Testis (tissue), 3 donors: ENCODE data around the gene GFPT2. TPM values are rescaled to one million over a fixed set of nuclear protein-coding genes. Genes with fewer than 3 reads are reported as not detected.

Experiments
- DNase-seq: peaks from one replicate; pipeline ENCODE4 v3.0.0-alpha.2; 2019
- H3K27ac ChIP-seq, 2 donors: fragments of 200-600 bp; sonication (generic); one replicate each; pipeline ENCODE4 v1.5.1; 2019
- H3K27me3 ChIP-seq: fragments of 200-600 bp; sonication (generic); one replicate; pipeline ENCODE4 v1.5.1; 2019
- H3K36me3 ChIP-seq: fragments of 200-600 bp; sonication (generic); one replicate; pipeline ENCODE4 v1.5.1; 2017; ENCODE audit warnings: low read depth; ENCODE audit errors: missing control alignments
- H3K4me1 ChIP-seq: fragments of 200-600 bp; sonication (generic); one replicate; pipeline ENCODE4 v1.5.1; 2019
- H3K4me3 ChIP-seq, 2 donors: fragments of 200-600 bp; sonication (generic); one replicate each; pipeline ENCODE4 v1.5.1; 2017 to 2019
- H3K9me3 ChIP-seq: fragments of 200-600 bp; sonication (generic); one replicate; pipeline ENCODE4 v1.5.1; 2017
- POLR2A ChIP-seq: fragments of 450-650 bp; IDR thresholded peaks from one replicate; pipeline ENCODE4 v1.6.1; 2017; ENCODE audit warnings: antibody characterized with exemption, mild to moderate bottlenecking, moderate library complexity
- WGBS, 2 donors: methylation state at CpG; one replicate each; pipeline ENCODE4 v1.1.5; 2018; 5-methylcytosine and 5-hydroxymethylcytosine counted together
- intact Hi-C: fragments of 100-400 bp; cut with DNase I; formaldehyde crosslinking; loops from one replicate; pipeline ENCODE4 v1.15.1; 2023; ENCODE audit warnings: low total_unique reads
- polyA plus RNA-seq: library from polyadenylated mRNA; stranded (reverse); fragments of 350-450 nt; fragmentation: Illumina TruSeq; extraction: RNeasy Lipid Tissue Mini Kit (QIAGEN cat#74804); gene quantifications from one replicate; pipeline ENCODE4 v1.2.3, GENCODE V29; 2014; ENCODE audit warnings: low read depth, low replicate concordance; ENCODE audit not compliant: insufficient read depth
- total RNA-seq, 2 donors: library from RNA; depleted of rRNA; stranded (reverse); fragments of >200 nt; gene quantifications; one replicate each; pipeline ENCODE4 v1.2.3, GENCODE V29; 2016
- TF ChIP-seq, protein P1 (sequence below), 3 experiments: fragments of 450-650 bp in 2 of 3; fragments of 200-600 bp in 1 of 3; sonication (generic) in 1 of 3; IDR thresholded peaks; one replicate each; pipeline ENCODE4 v1.5.1; 2016 to 2019; ENCODE audit warnings: antibody characterized with exemption in 3 of 3, mild to moderate bottlenecking in 2 of 3, moderate library complexity in 1 of 3

Gene GFPT2
- total and polyA plus RNA-seq, 3 donors from 2014 or later, result 17.6 to 21.7 (median 17.9) TPM

DNA sequence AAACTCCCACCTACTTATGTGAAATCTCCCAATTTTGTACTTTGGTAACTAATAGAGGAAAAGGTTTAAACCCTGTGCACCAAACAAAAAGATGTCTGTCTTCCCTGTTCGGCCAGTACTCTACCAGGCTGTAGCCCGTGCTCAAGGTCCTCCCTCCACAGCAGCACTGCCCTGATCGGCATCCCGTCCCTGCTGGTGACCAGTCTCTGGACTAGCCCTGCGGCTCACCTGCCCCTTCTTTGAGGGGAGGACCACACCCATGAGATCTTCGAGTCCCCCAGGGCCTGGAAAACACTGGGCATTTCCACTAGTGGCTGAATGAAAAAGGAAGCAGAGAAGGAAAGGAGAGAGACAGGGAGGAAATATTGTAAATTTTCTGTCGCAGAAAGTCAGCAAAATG is 2.8 kb downstream of the GFPT2 start:
- intact Hi-C loops, result no loop called here
- no peak for DNase-seq

DNA sequence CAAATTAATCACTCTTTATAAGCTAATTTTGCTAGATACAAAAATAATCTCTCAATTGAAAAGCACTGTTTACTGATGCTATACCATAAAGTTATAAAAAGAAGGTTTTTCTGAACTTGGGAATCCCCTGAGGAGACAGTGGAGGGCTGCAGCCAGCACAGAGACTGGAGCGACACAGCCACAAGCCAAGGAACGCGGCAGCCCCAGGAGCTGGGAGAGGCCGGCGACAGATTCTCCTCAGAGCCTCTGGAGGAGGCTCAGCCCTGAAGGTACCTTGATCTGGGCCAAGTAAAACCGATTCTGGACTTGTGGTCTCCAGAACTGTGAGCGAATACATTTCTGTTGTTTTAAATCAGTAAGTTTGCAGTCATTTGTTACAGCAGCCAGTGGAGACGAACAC is 3.7 kb downstream of the GFPT2 start:
- no peak overlapping the region for H3K4me3 ChIP-seq
- no peaks in the 10 kb centered on the region for H3K9me3 ChIP-seq
- intact Hi-C loops, result no loop called here
- H3K36me3 ChIP-seq, result no peaks in the 10 kb centered on the region
- H3K27me3 ChIP-seq, result no peaks in the 10 kb centered on the region
- no peak for TF ChIP-seq POLR2A
- TF ChIP-seq, protein P1, sequence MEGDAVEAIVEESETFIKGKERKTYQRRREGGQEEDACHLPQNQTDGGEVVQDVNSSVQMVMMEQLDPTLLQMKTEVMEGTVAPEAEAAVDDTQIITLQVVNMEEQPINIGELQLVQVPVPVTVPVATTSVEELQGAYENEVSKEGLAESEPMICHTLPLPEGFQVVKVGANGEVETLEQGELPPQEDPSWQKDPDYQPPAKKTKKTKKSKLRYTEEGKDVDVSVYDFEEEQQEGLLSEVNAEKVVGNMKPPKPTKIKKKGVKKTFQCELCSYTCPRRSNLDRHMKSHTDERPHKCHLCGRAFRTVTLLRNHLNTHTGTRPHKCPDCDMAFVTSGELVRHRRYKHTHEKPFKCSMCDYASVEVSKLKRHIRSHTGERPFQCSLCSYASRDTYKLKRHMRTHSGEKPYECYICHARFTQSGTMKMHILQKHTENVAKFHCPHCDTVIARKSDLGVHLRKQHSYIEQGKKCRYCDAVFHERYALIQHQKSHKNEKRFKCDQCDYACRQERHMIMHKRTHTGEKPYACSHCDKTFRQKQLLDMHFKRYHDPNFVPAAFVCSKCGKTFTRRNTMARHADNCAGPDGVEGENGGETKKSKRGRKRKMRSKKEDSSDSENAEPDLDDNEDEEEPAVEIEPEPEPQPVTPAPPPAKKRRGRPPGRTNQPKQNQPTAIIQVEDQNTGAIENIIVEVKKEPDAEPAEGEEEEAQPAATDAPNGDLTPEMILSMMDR (IDR thresholded peaks at IDR 0.05), result no peak
- DNase-seq, result no peak
- H3K27ac ChIP-seq, result no peak overlapping the region
- 88 to 94% methylated on average over 8 of the region's 8 CpGs for WGBS, 2 donors
- peaks cover 7% of the 10 kb centered on the region for H3K4me1 ChIP-seq

More for the DNA sequence above, 2.8 kb downstream of the GFPT2 start:
- Histone ChIP-seq H3K9me3 (no peaks in the 10 kb centered on the region), H3K4me1 (peaks cover 7% of the 10 kb centered on the region), H3K27me3 (no peaks in the 10 kb centered on the region), H3K36me3 (no peaks in the 10 kb centered on the region), H3K27ac (no peak overlapping the region), H3K4me3 (no peak overlapping the region)
- 88 to 92% methylated on average over 7 of the region's 7 CpGs for WGBS, 2 donors
- no peak for TF ChIP-seq POLR2A
- TF ChIP-seq, protein P1 (IDR thresholded peaks at IDR 0.05), result no peak

DNA sequence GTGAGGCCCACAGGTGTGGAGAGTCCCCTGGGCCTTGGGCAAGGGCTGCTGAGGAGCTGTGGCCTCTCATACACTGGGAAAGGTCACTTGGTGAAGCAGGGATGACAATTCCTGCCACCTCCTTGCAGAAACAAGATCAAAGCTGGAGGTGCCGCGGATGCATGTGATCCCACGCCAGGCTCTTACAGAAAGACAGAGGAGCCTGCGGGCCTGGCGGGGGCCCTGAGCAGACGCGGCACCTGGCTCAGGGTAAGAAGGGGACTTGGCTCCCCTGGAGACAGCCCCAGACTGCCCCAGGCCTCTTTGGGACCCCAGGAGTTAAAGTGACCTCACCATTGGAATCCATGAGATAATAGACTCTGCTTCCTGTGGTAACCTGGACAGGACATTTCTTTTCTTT is 4.8 kb downstream of the GFPT2 start:
- intact Hi-C loops, result no loop called here
- Histone ChIP-seq H3K4me3 (no peak overlapping the region), H3K9me3 (no peaks in the 10 kb centered on the region), H3K27me3 (no peaks in the 10 kb centered on the region), H3K4me1 (peaks cover 11% of the 10 kb centered on the region), H3K36me3 (no peaks in the 10 kb centered on the region), H3K27ac (no peak overlapping the region)
- 95% methylated on average over 7 of the region's 7 CpGs; no CpG with 5 or more reads in 1 of the 2 donors for WGBS, 2 donors
- DNase-seq, result no peak
- TF ChIP-seq, protein P1 (IDR thresholded peaks at IDR 0.05), result no peak
- TF ChIP-seq POLR2A, result no peak

DNA sequence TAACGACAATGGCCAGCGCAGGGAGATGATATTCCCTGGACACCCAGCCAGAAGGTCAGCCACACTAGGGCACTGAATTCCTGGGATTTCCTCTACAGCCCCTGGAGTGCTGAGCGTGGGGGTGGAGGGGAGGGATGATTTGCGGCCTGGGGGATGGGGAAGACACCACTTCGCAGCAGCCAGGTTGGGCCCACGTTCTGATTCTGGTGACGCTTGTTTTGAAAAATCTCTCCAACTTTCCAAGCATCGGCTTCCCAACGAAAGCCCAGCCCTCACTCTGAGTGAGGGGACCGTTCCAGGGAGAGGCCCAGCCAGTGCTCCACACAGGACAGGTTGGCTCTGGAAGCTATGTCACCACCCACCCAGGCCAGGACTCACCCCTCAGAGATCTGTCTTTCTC is 5.4 kb downstream of the GFPT2 start:
- H3K27ac ChIP-seq, result no peak overlapping the region
- TF ChIP-seq, protein P1 (IDR thresholded peaks at IDR 0.05), result no peak
- TF ChIP-seq POLR2A, result no peak
- 61 to 84% methylated on average over 2 to 10 of the region's 10 CpGs for WGBS, 2 donors
- no peaks in the 10 kb centered on the region for H3K36me3 ChIP-seq
- peaks cover 12% of the 10 kb centered on the region for H3K4me1 ChIP-seq
- no peak for DNase-seq
- no peaks in the 10 kb centered on the region for H3K27me3 ChIP-seq
- no peaks in the 10 kb centered on the region for H3K9me3 ChIP-seq
- no peak overlapping the region for H3K4me3 ChIP-seq
- intact Hi-C loops, result no loop called here

DNA sequence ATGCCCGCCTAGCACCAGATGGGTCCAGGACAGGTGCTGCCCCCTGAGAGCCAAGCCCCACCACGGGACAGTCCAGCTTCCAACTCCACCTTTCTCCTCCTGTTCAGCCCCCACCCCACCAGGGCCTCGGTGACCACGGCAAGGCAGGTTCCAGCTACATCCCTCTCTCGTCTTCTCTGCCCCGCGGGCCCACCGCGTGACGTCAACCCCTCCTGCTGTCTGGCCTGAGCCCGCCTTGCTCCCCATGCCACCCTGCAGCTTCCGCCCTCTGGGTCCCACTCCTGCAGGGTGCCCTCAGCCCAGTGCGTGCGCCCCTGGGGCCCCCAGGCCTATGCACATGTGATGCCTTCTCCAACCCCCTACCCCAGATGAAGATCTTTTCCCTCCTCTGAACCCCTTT is 6.8 kb downstream of the GFPT2 start:
- Histone ChIP-seq H3K9me3 (no peaks in the 10 kb centered on the region), H3K4me3 (no peak overlapping the region), H3K36me3 (no peaks in the 10 kb centered on the region), H3K4me1 (peaks cover 5% of the 10 kb centered on the region), H3K27ac (no peak overlapping the region), H3K27me3 (no peaks in the 10 kb centered on the region)
- no peak for DNase-seq
- 94 to 97% methylated on average over 14 of the region's 14 CpGs for WGBS, 2 donors
- TF ChIP-seq, protein P1 (IDR thresholded peaks at IDR 0.05), result no peak
- TF ChIP-seq POLR2A, result no peak
- intact Hi-C loops, result no loop called here
